SK-N-MC (cell line): ENCODE data around the gene NOS1AP.

Experiments
- DNase-seq: peaks from one replicate; pipeline ENCODE4 v3.0.0-alpha.2; 2011; ENCODE audit warnings: low read depth, low spot score
- H3K27ac ChIP-seq: fragments of 200-600 bp; sonication (generic); 2 replicates; pipeline ENCODE4 v1.5.1; 2016; ENCODE audit warnings: mixed run types
- H3K36me3 ChIP-seq: fragments of 200-600 bp; sonication (generic); 2 replicates; pipeline ENCODE4 v1.6.1; 2017; ENCODE audit warnings: antibody characterized with exemption, low read length, mixed read lengths; ENCODE audit not compliant: insufficient read depth
- H3K4me3 ChIP-seq: fragments of 200-600 bp; sonication (generic); 2 replicates; pipeline ENCODE4 v1.5.1; 2016
- H3K9ac ChIP-seq: fragments of 200-600 bp; sonication (generic); 2 replicates; pipeline ENCODE4 v1.8.0; 2017; ENCODE audit warnings: mixed run types, mixed read lengths; ENCODE audit not compliant: insufficient read length
- H3K9me3 ChIP-seq: fragments of 200-600 bp; sonication (generic); 2 replicates; pipeline ENCODE4 v1.6.1; 2017; ENCODE audit warnings: low read depth, mild to moderate bottlenecking, antibody characterized with exemption, low read length, moderate library complexity, mixed read lengths
- EZH2 ChIP-seq: fragments of 200-600 bp; sonication (generic); IDR thresholded peaks from one replicate; pipeline ENCODE4 v1.6.1; 2017; ENCODE audit warnings: antibody characterized with exemption
- FOXP2 ChIP-seq: optimal IDR thresholded peaks from 2 replicates; pipeline ENCODE3; 2011; ENCODE audit warnings: mild to moderate bottlenecking, moderate library complexity; ENCODE audit not compliant: insufficient read depth; ENCODE audit errors: extremely low read length, control extremely low read depth
- POLR2AphosphoS5 ChIP-seq: IDR thresholded peaks from 2 replicates; pipeline ENCODE4 v1.6.1; 2012; ENCODE audit warnings: mild to moderate bottlenecking, low read depth, low read length, borderline replicate concordance

The NOS1AP gene

DNA sequence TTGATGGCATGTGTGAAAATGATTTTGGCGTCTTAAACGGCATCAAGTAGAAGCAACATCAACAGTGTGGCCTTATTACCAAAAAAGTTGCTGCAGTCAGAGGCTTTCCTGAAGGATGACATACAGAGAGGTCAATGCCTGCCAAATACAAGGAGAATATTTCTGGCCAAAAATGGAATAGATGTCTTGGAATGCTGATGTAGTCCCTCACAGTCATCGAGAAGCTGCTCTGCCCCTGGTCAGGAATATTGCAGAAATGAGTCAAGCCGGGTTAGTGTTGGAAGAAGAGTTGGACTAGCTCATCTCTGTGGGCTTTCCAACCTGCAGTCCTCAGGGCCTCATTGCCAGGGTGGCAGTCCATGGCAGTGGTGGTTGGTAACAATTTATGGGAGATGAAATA, 42.1 kb downstream of the NOS1AP start:
- TF ChIP-seq FOXP2 (no peak), EZH2 (no peak), POLR2AphosphoS5 (no peak)

GRCh38 chr1:162113419-162113818, 43.9 kb downstream of the NOS1AP start:
- TF ChIP-seq FOXP2 (no peak), POLR2AphosphoS5 (no peak), EZH2 (no peak)

More for the DNA sequence above, 42.1 kb downstream of the NOS1AP start:
- H3K9ac ChIP-seq: no peak overlapping the region
- H3K9me3 ChIP-seq: no peaks in the 10 kb centered on the region
- no peak overlapping the region for H3K4me3 ChIP-seq
- H3K27ac ChIP-seq: no peak overlapping the region
- H3K36me3 ChIP-seq: no peaks in the 10 kb centered on the region
- DNase-seq: no peak

GRCh38 chr1:162117039-162117774, 47.7 kb downstream of the NOS1AP start:
- Histone ChIP-seq H3K27ac (no peak overlapping the region), H3K9me3 (no peaks in the 10 kb centered on the region), H3K9ac (no peak overlapping the region), H3K36me3 (no peaks in the 10 kb centered on the region), H3K4me3 (no peak overlapping the region)
- no peak for TF ChIP-seq EZH2
- TF ChIP-seq POLR2AphosphoS5: no peak
- no peak for DNase-seq

More at GRCh38 chr1:162113419-162113818, 43.9 kb downstream of the NOS1AP start:
- Histone ChIP-seq H3K9me3 (no peaks in the 10 kb centered on the region), H3K9ac (no peak overlapping the region), H3K4me3 (no peak overlapping the region), H3K27ac (no peak overlapping the region), H3K36me3 (no peaks in the 10 kb centered on the region)
- no peak for DNase-seq

DNA sequence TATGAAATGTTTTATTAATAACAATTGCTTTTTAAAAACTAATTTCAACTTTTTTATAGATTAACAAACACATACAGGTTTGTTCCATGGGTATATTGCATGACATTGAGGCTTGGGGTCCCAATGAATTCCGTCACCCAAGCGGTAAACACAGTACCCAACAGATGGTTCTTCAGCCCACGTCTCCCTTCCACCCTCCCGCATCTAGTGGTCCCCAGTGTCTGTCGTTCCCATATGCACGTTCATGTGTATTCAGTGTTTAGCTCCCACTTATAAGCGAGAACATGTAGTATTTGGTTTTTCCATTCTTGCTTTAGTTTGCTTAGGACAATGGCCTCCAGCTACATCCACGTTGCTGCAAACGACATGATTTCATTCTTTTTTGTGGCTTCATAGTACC, 48.6 kb downstream of the NOS1AP start:
- Histone ChIP-seq H3K27ac (no peak overlapping the region), H3K9me3 (no peaks in the 10 kb centered on the region), H3K9ac (no peak overlapping the region), H3K4me3 (no peak overlapping the region), H3K36me3 (no peaks in the 10 kb centered on the region)
- no peak for DNase-seq
- no peak for TF ChIP-seq EZH2
- no peak for TF ChIP-seq POLR2AphosphoS5
- no peak for TF ChIP-seq FOXP2

- DNase-seq: no peak
- no peaks in the 10 kb centered on the region for H3K9me3 ChIP-seq
- no peak overlapping the region for H3K4me3 ChIP-seq
- H3K27ac ChIP-seq: no peak overlapping the region
- TF ChIP-seq FOXP2 (no peak), EZH2 (no peak), POLR2AphosphoS5 (no peak)
- no peak overlapping the region for H3K9ac ChIP-seq
- no peaks in the 10 kb centered on the region for H3K36me3 ChIP-seq
Measured at GRCh38 chr1:162128693-162129356, 59.3 kb downstream of the NOS1AP start.

GRCh38 chr1:162130308-162130707, 60.8 kb downstream of the NOS1AP start:
- no peak for DNase-seq
- H3K4me3 ChIP-seq: no peak overlapping the region
- no peak overlapping the region for H3K27ac ChIP-seq
- no peak for TF ChIP-seq FOXP2
- TF ChIP-seq POLR2AphosphoS5: no peak
- no peaks in the 10 kb centered on the region for H3K36me3 ChIP-seq
- no peak overlapping the region for H3K9ac ChIP-seq
- H3K9me3 ChIP-seq: no peaks in the 10 kb centered on the region

DNA sequence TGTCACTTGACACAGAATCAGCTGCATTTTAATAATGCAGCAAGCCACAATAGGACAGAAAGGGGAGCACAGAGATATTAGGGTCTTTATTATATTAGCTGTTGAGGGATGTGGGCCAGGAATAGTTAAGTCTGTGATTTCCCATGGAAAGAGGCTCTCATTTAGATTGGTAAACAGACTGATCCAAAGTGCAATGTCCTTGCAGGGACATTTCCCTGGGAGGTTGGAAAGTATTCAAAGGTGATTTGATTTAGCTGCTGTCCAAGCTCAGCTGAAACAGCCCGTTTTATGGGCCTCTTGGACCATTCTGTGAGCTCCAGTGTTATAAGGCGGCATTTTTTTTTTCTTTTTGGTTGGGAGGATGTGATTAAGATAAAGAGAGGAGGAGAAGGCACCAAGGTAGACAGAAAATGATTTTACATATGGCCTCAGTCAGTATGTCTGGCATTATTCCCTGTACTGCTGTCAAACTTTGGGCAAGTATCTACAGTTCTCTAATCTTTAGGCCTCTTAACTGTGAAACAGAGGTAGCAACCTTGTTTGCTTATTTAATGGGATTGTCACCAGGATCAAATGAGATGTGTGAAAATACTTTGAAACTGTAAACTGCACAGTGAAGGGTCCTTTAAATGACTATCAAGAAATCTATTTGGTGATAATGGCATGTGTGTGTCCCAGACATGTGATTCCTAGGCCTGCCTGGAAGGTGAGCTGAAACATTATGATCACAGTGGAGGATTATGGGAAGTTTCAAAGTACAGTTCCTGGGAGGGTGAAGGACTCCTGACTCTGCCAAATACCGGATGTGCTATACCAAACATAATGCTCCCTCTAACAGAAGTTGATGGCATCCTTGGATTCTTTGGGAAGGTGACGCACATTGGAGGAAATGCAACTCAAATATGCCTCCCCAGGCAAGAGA, 62.2 kb downstream of the NOS1AP start:
- no peak overlapping the region for H3K27ac ChIP-seq
- H3K9me3 ChIP-seq: no peaks in the 10 kb centered on the region
- no peak overlapping the region for H3K4me3 ChIP-seq
- no peak overlapping the region for H3K9ac ChIP-seq
- no peaks in the 10 kb centered on the region for H3K36me3 ChIP-seq
- no peak for DNase-seq
- TF ChIP-seq POLR2AphosphoS5: no peak
- TF ChIP-seq EZH2: no peak
- TF ChIP-seq FOXP2: no peak

DNA sequence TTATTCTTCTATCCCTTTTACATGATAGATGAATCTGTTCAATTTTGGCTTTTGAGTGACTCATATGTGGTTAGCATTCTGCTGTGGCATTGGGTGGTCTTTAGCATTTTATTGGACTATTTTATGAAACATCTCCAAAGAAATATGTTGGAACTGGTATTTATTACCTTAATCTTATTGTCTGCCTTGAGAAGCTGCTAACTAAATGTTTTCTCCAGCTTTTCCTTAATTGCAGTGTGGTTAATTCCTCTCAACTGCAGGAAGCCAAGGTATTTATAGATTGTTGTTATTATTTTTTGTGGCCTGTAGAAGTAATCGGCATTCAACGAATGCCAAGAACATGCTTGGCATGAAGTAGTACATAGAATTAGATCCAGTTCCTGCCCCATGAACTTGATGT, 64.1 kb downstream of the NOS1AP start:
- Histone ChIP-seq H3K4me3 (no peak overlapping the region; the same call in 1 of the 2 replicates), H3K36me3 (no peaks in the 10 kb centered on the region), H3K27ac (no peak overlapping the region; the same call in 1 of the 2 replicates), H3K9ac (no peak overlapping the region), H3K9me3 (no peaks in the 10 kb centered on the region)
- DNase-seq: no peak
- TF ChIP-seq FOXP2 (peak; percentile 51), POLR2AphosphoS5 (no peak)
